Omental fat pad (tissue), 4 donors: Measurements from ENCODE around the gene CRHR2. TPM values are rescaled to one million over a fixed set of nuclear protein-coding genes. Genes with fewer than 3 reads are reported as not detected.

ENCODE experiments used
- ATAC-seq: fragments of 150-250 bp; one replicate; pipeline ENCODE4 v1.9.1; 2016; ENCODE audit warnings: mild to moderate bottlenecking, moderate library complexity; ENCODE audit not compliant: low FRiP score
- DNase-seq: peaks from one replicate; pipeline ENCODE4 v3.0.0-alpha.2; 2019; ENCODE audit warnings: low spot score
- total RNA-seq, 4 donors: library from RNA; depleted of rRNA; stranded (reverse); fragments of >200 nt; gene quantifications; one replicate each; pipeline ENCODE4 v1.1.0, GENCODE V29; 2016
- TF ChIP-seq, protein P1 (sequence below), 3 donors: fragments of 450-650 bp; IDR thresholded peaks; one replicate each; pipeline ENCODE4 v1.5.1; 2016 to 2017; ENCODE audit warnings: antibody characterized with exemption in 3 of 3, mild to moderate bottlenecking in 3 of 3, moderate library complexity in 2 of 3

The CRHR2 gene
- total RNA-seq, 4 donors from 2014 or later, result 0.95 TPM; not detected in 3

GRCh38 chr7:30700941-30701340 is 18.7 kb upstream of the CRHR2 start:
- TF ChIP-seq, protein P1, sequence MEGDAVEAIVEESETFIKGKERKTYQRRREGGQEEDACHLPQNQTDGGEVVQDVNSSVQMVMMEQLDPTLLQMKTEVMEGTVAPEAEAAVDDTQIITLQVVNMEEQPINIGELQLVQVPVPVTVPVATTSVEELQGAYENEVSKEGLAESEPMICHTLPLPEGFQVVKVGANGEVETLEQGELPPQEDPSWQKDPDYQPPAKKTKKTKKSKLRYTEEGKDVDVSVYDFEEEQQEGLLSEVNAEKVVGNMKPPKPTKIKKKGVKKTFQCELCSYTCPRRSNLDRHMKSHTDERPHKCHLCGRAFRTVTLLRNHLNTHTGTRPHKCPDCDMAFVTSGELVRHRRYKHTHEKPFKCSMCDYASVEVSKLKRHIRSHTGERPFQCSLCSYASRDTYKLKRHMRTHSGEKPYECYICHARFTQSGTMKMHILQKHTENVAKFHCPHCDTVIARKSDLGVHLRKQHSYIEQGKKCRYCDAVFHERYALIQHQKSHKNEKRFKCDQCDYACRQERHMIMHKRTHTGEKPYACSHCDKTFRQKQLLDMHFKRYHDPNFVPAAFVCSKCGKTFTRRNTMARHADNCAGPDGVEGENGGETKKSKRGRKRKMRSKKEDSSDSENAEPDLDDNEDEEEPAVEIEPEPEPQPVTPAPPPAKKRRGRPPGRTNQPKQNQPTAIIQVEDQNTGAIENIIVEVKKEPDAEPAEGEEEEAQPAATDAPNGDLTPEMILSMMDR (IDR thresholded peaks at IDR 0.05), result no peak
- no peak for ATAC-seq
- DNase-seq, result no peak

- TF ChIP-seq, protein P1 (IDR thresholded peaks at IDR 0.05), result no peak
- no peak for DNase-seq
- no peak for ATAC-seq
Measured at GRCh38 chr7:30699706-30700495, 17.6 kb upstream of the CRHR2 start.

DNA sequence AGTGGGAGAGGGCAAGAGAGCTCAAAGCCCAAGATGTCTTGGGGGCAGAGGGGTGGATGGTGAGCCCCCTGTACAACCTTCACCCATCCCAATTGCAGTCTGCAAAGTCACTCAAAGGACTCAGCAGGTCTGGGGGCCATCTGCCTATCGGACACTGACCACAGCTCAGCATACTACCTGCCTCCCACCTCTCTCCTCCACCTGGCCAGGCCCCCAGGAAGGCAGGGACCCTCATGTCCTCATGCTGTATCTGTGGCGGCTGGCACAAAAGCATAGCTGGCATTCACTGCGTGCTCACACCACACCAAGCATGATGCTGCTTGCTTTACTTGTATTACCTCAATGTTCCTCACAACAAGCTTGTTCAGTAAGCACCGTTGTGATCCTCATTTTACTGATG is 16.2 kb upstream of the CRHR2 start:
- ATAC-seq (no peak), DNase-seq (no peak)
- TF ChIP-seq, protein P1 (IDR thresholded peaks at IDR 0.05), result no peak

DNA sequence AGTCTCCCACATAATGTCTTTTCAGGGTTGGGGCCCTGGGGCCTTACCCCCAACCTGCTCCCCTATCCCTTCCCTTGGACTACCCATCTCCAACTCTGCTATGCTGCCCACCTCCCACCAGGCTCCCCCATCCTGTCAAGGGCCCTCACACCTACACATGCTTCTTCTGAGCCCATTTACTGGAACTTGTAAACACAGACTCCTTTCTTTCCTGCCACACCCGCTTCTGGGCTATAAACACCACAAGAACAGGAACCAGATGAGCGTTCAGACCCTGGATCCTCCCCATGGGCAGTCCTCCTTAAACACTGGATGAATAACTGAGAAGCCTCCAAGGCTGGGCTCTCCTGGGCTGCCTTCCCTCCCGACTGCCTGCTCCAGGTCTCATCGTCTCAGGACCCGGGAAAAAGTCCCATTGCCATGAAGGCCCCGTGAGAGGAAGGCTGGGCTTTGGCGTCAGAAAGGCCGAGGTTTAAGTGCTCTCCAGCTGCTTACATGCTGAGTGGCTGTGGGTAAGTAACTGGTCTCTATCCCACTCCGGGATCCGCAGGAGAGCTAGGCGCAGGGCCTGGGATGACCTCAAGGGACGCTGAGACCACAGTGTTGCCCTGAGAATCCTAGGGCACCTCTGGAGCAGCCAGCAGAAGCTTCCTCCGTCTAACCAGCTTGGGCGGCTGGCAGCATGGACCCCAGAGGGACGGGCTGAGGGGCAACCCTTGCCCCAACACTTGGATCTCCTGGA is 15.6 kb upstream of the CRHR2 start:
- ATAC-seq, result no peak
- TF ChIP-seq, protein P1 (IDR thresholded peaks at IDR 0.05), result no peak
- DNase-seq, result no peak

- DNase-seq (no peak), ATAC-seq (no peak)
- TF ChIP-seq, protein P1 (IDR thresholded peaks at IDR 0.05), result no peak
Measured at GRCh38 chr7:30694774-30695721, 12.8 kb upstream of the CRHR2 start.

- ATAC-seq, result no peak
- no peak for DNase-seq
- TF ChIP-seq, protein P1 (IDR thresholded peaks at IDR 0.05), result no peak
Measured at GRCh38 chr7:30694218-30694745, 12.0 kb upstream of the CRHR2 start.
